Neural crest cell (in vitro differentiated cells): ENCODE measurements around the gene GDF15. TPM values are rescaled to one million over a fixed set of nuclear protein-coding genes. Genes with fewer than 3 reads are reported as not detected.

Source experiments
- DNase-seq: peaks from one replicate; pipeline ENCODE4 v3.0.0; 2021; ENCODE audit warnings: low read depth, mixed read lengths, low spot score
- H3K27ac Mint-ChIP-seq: one replicate; pipeline ENCODE4 v1.8.0; 2021; ENCODE audit warnings: mild to moderate bottlenecking, mixed read lengths; ENCODE audit not compliant: unreplicated experiment
- H3K27me3 Mint-ChIP-seq: 2 replicates; pipeline ENCODE4 v1.8.0; 2021; ENCODE audit warnings: low read depth, mild to moderate bottlenecking, mixed read lengths
- H3K36me3 Mint-ChIP-seq: 2 replicates; pipeline ENCODE4 v1.8.0; 2021; ENCODE audit warnings: low read depth, mild to moderate bottlenecking, mixed read lengths
- H3K4me1 Mint-ChIP-seq: 2 replicates; pipeline ENCODE4 v1.8.0; 2021; ENCODE audit warnings: mixed read lengths
- H3K4me3 Mint-ChIP-seq: one replicate; pipeline ENCODE4 v1.8.0; 2021; ENCODE audit warnings: mild to moderate bottlenecking, mixed read lengths
- H3K9me3 Mint-ChIP-seq: 2 replicates; pipeline ENCODE4 v1.8.0; 2021; ENCODE audit warnings: mixed read lengths
- total RNA-seq: library from RNA; stranded (reverse); gene quantifications from 2 replicates; pipeline ENCODE4 v1.2.1, GENCODE V29; 2021
- TF ChIP-seq, protein P1 (sequence below): fragments of 200-600 bp; sonication (generic); conservative IDR thresholded peaks from 2 replicates; pipeline ENCODE4 v1.5.0; 2021; ENCODE audit warnings: antibody characterized with exemption, mild to moderate bottlenecking

GDF15 gene
- total RNA-seq, 1 donor from 2014 or later = 1.2 TPM

DNA sequence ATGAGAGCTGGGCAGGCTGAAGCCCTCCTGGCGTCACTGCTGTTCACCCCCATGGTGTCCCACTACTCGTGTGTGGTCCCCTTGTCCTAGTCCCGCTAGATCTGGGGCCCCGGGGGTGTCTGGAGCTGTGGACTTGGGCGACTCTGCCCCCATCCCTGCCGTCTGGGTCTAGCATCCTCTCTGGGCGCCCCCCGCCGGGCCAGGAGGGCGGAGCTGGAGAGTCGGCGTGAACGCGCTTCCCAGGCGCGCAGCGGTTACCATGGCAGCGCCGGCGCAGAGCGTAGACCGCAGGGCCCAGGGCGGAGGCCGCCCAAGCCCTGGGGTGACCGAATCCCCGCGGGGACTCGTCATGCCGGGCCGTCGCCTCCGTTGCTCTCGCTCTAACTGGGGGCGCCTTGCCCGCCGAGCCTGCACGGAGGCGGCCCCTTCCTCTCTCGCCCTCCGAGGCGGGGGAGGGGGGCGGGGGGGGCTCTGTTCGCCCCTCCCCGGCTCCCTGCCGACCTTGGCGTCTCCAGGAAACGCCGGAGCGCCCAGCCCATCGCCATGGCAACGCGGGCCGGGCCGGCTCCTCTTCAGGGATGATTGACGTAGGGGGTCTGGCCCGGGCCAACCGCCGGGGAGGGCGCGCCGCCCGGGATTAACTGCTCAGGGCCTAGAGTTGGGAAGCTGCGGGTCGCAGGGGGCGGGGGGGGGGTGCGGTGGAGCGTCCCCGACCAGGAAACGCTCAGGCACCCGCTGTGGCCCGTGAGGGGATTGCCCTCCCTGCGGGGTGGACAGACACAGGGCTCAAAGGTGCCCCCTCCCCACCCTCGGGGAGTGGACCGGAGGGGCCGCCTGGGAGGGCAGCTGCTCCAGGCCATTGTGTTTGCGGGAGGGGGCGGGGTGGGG is 43.1 kb downstream of the GDF15 start:
- H3K36me3 Mint-ChIP-seq = no peaks in the 10 kb centered on the region
- peak overlapping the region; percentile 68 for H3K4me3 Mint-ChIP-seq

DNA sequence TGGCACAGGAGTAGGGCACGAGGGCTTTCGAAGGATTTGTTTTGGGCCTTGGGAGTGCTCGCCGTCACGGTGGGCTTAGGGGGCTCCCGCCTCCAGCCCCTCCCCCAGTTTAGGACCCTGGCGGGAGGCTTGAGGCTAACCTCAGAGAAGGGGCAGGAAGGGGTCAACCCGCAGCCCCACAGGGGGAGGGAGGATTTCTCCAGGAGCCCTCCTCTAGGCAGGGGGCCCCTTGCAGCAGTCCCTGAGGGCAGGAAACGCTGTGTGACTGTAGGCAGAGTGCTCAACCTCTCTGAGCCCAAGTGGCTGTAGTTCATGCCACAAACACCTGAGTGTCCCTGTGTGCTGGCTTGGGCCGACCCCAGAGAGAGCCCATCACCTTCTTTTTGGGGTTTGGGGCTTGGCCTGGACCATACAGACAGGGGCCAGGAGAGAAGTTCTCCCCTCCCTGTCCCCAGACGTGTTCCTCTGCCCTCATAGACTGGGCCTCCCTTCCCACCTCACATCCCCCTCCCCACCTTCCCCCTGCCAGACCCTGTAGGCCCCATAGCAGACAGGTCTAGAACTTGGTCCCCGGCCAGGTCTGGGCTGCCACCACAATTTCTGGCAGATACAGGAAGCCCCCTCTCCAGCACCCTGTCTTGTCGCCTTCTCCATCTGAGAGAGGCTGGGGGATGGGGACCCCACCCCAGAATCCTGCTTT is 43.9 kb downstream of the GDF15 start:
- H3K36me3 Mint-ChIP-seq = no peaks in the 10 kb centered on the region
- peaks cover 24% of the 10 kb centered on the region for H3K4me1 Mint-ChIP-seq
- no peak for DNase-seq
- H3K27me3 Mint-ChIP-seq = peaks cover 3% of the 10 kb centered on the region
- H3K27ac Mint-ChIP-seq = no peak overlapping the region
- H3K4me3 Mint-ChIP-seq = peak overlapping the region; percentile 82
- H3K9me3 Mint-ChIP-seq = no peaks in the 10 kb centered on the region
- TF ChIP-seq, protein P1, sequence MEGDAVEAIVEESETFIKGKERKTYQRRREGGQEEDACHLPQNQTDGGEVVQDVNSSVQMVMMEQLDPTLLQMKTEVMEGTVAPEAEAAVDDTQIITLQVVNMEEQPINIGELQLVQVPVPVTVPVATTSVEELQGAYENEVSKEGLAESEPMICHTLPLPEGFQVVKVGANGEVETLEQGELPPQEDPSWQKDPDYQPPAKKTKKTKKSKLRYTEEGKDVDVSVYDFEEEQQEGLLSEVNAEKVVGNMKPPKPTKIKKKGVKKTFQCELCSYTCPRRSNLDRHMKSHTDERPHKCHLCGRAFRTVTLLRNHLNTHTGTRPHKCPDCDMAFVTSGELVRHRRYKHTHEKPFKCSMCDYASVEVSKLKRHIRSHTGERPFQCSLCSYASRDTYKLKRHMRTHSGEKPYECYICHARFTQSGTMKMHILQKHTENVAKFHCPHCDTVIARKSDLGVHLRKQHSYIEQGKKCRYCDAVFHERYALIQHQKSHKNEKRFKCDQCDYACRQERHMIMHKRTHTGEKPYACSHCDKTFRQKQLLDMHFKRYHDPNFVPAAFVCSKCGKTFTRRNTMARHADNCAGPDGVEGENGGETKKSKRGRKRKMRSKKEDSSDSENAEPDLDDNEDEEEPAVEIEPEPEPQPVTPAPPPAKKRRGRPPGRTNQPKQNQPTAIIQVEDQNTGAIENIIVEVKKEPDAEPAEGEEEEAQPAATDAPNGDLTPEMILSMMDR = no peak

More for the DNA sequence above, 43.1 kb downstream of the GDF15 start:
- Mint-ChIP-seq H3K27ac (no peak overlapping the region), H3K9me3 (no peaks in the 10 kb centered on the region), H3K4me1 (peaks cover 19% of the 10 kb centered on the region), H3K27me3 (no peaks in the 10 kb centered on the region)
- TF ChIP-seq, protein P1 = peak; percentile 19
- peak; percentile 81 for DNase-seq

DNA sequence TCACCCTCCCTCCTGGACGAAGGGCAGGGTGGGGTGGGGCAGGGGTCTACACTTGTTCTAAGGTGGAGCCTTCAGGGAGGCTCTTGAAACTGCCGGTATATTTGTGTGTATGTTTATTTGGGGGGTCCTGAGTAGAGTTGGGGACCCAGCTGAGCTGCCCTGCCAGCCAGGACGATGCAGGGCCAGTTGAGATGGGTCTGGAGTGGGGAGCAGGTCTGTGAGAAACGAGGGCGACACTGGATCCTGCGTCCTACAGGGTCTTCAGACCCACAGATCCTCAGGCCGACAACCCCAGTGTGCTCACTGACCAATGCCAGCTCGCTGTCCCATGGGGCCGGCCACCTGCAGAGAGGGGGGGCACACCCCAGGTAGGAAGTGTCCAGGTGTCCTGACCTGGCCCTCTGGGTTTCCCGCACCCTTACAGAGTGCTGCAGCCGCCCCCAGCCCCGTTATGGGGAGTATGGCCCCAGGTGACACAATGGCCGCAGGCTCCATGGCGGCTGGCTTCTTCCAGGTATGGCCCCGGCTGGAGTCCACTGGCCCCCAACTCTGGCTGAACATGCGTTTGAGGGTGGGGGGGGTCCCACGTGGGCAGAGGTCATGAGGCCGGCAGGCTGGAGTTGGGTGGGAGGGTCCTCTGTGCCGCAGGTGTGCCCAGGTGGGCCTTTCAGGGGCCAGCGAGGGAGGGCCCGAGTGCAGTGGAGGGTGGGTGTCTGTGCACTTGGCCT is 44.6 kb downstream of the GDF15 start:
- H3K9me3 Mint-ChIP-seq = no peaks in the 10 kb centered on the region
- DNase-seq = no peak
- peaks cover 24% of the 10 kb centered on the region for H3K4me1 Mint-ChIP-seq
- TF ChIP-seq, protein P1 = no peak
- H3K4me3 Mint-ChIP-seq = peak overlapping the region; percentile 82
- H3K27ac Mint-ChIP-seq = no peak overlapping the region
- no peaks in the 10 kb centered on the region for H3K36me3 Mint-ChIP-seq
- H3K27me3 Mint-ChIP-seq = peaks cover 4% of the 10 kb centered on the region

DNA sequence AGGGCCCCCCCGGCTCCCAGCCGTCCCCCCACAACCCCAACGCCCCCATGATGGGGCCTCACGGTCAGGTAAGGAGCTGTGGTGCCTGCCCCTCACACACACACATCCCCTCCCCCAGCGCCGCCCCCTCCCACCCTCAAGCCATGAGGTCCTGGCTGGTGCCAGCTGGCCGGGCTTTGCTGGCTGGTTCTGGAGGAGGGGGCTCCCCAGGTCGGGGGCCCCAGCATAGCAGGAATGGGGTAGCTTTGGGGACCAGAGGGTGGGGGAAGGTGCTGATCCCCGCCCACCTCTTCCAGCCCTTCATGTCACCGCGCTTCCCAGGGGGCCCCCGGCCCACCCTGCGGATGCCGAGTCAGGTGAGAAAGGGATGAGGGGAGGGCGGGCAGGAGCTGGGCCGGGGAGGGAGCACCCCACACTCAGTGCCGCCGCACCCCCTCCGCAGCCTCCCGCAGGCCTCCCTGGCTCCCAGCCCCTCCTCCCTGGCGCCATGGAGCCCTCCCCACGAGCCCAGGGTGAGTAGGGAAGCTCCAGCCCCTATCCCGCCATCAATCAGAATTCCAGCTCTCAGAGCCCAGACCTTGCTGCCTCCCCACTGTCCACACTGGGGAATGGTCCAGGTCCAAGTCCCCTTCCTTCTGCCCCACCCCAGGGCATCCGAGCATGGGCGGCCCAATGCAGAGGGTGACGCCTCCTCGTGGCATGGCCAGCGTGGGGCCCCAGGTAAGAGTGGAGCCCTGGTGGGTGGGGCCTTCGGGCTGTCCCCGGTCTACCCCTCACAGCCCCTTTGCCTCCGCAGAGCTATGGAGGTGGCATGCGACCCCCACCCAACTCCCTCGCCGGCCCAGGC is 45.6 kb downstream of the GDF15 start:
- no peak for DNase-seq
- H3K36me3 Mint-ChIP-seq = no peaks in the 10 kb centered on the region
- H3K4me3 Mint-ChIP-seq = peak overlapping the region; percentile 81
- H3K4me1 Mint-ChIP-seq = peaks cover 24% of the 10 kb centered on the region
- TF ChIP-seq, protein P1 = no peak
- H3K9me3 Mint-ChIP-seq = no peaks in the 10 kb centered on the region
- peaks cover 4% of the 10 kb centered on the region for H3K27me3 Mint-ChIP-seq
- no peak overlapping the region for H3K27ac Mint-ChIP-seq
